ENCODE measurements around the gene WWOX. TPM values are rescaled to one million over a fixed set of nuclear protein-coding genes. Genes with fewer than 3 reads are reported as not detected.

WWOX gene
- total RNA-seq, 1 experiment from 2014 or later = 35.6 TPM

- ChIA-PET POLR2A (ENCODE audit: unreplicated experiment) (no interaction called here), CTCF (no interaction called here)
- DNase-seq = no peak
- Histone ChIP-seq H3F3A (ENCODE audit: insufficient read depth, low read depth) (no peaks in the 10 kb centered on the region), H2AFZ (no peak overlapping the region), H3K27me3 (ENCODE audit: insufficient read depth, low read depth) (no peaks in the 10 kb centered on the region), H3K4me2 (no peak overlapping the region), H3K4me3 (no peak overlapping the region), H3K79me2 (ENCODE audit: low read depth) (no peaks in the 10 kb centered on the region), H3K9me2 (ENCODE audit: insufficient read depth) (no peaks in the 10 kb centered on the region), H3K27ac (no peak overlapping the region), H3K9me3 (ENCODE audit: insufficient read depth, low read depth) (no peaks in the 10 kb centered on the region), H3K4me1 (replicated peaks; ENCODE audit: insufficient read depth) (no peaks in the 10 kb centered on the region), H4K20me1 (ENCODE audit: insufficient read depth) (no peaks in the 10 kb centered on the region), H3K36me3 (ENCODE audit: low read depth) (no peaks in the 10 kb centered on the region)
- TF ChIP-seq EZH2 (IDR thresholded peaks at IDR 0.05; ENCODE audit: low read depth) = no peak
- TF ChIP-seq, protein P1, sequence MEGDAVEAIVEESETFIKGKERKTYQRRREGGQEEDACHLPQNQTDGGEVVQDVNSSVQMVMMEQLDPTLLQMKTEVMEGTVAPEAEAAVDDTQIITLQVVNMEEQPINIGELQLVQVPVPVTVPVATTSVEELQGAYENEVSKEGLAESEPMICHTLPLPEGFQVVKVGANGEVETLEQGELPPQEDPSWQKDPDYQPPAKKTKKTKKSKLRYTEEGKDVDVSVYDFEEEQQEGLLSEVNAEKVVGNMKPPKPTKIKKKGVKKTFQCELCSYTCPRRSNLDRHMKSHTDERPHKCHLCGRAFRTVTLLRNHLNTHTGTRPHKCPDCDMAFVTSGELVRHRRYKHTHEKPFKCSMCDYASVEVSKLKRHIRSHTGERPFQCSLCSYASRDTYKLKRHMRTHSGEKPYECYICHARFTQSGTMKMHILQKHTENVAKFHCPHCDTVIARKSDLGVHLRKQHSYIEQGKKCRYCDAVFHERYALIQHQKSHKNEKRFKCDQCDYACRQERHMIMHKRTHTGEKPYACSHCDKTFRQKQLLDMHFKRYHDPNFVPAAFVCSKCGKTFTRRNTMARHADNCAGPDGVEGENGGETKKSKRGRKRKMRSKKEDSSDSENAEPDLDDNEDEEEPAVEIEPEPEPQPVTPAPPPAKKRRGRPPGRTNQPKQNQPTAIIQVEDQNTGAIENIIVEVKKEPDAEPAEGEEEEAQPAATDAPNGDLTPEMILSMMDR (conservative IDR thresholded peaks at IDR 0.05) = no peak
- intact Hi-C loops (cut with micrococcal nuclease; ENCODE audit: unreplicated experiment) = no loop called here
- no TSS peak for BruUV-seq (replicated peaks)
Observed at GRCh38 chr16:78274771-78275170, 175.3 kb downstream of the WWOX start.

DNA sequence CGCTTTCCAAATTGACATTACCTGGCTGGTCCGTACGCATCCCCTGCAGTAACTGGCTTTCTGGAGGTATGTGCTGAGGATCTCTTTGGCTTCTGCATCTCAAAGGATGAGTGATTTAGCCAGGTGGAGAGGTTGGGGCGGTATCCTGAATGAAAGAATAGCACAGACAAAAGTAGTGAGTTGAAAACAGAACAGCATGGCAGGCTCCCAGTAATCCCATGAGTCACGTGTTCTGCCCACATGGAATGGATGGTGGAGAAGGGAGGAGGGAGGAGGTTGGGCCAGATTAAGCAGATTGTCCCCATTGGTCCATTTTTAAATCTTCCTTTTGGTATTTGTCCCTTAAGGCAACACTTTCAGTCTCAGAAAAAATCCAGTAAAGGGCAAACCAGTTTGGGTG lies 176.0 kb downstream of the WWOX start:
- ChIA-PET CTCF (no interaction called here), POLR2A (ENCODE audit: unreplicated experiment) (no interaction called here)
- Histone ChIP-seq H3K36me3 (ENCODE audit: low read depth) (no peaks in the 10 kb centered on the region), H2AFZ (no peak overlapping the region), H3K27ac (no peak overlapping the region), H3F3A (ENCODE audit: insufficient read depth, low read depth) (no peaks in the 10 kb centered on the region), H3K4me3 (no peak overlapping the region), H3K27me3 (ENCODE audit: insufficient read depth, low read depth) (no peaks in the 10 kb centered on the region), H3K4me1 (replicated peaks; ENCODE audit: insufficient read depth) (no peaks in the 10 kb centered on the region), H3K4me2 (no peak overlapping the region), H3K79me2 (ENCODE audit: low read depth) (no peaks in the 10 kb centered on the region), H3K9me3 (ENCODE audit: insufficient read depth, low read depth) (no peaks in the 10 kb centered on the region), H4K20me1 (ENCODE audit: insufficient read depth) (no peaks in the 10 kb centered on the region), H3K9me2 (ENCODE audit: insufficient read depth) (no peaks in the 10 kb centered on the region)
- TF ChIP-seq, protein P1 (conservative IDR thresholded peaks at IDR 0.05) = no peak
- no peak for TF ChIP-seq EZH2 (IDR thresholded peaks at IDR 0.05; ENCODE audit: low read depth)
- intact Hi-C loops (cut with micrococcal nuclease; ENCODE audit: unreplicated experiment) = no loop called here
- BruUV-seq (replicated peaks) = no TSS peak
- DNase-seq = no peak

- Histone ChIP-seq H3K79me2 (ENCODE audit: low read depth) (no peaks in the 10 kb centered on the region), H4K20me1 (ENCODE audit: insufficient read depth) (no peaks in the 10 kb centered on the region), H3K4me2 (no peak overlapping the region), H3K4me1 (replicated peaks; ENCODE audit: insufficient read depth) (no peaks in the 10 kb centered on the region), H3K27ac (no peak overlapping the region), H3K36me3 (ENCODE audit: low read depth) (no peaks in the 10 kb centered on the region), H3K9me2 (ENCODE audit: insufficient read depth) (no peaks in the 10 kb centered on the region), H3K9me3 (ENCODE audit: insufficient read depth, low read depth) (no peaks in the 10 kb centered on the region), H3K27me3 (ENCODE audit: insufficient read depth, low read depth) (no peaks in the 10 kb centered on the region), H3K4me3 (no peak overlapping the region), H2AFZ (no peak overlapping the region), H3F3A (ENCODE audit: insufficient read depth, low read depth) (no peaks in the 10 kb centered on the region)
- BruUV-seq (replicated peaks) = no TSS peak
- ChIA-PET CTCF (no interaction called here), POLR2A (ENCODE audit: unreplicated experiment) (no interaction called here)
- TF ChIP-seq, protein P1 (conservative IDR thresholded peaks at IDR 0.05) = no peak
- no peak for TF ChIP-seq EZH2 (IDR thresholded peaks at IDR 0.05; ENCODE audit: low read depth)
- intact Hi-C loops (cut with micrococcal nuclease; ENCODE audit: unreplicated experiment) = no loop called here
- DNase-seq = no peak
Observed at GRCh38 chr16:78277321-78278055, 178.0 kb downstream of the WWOX start.

Measured in PC-9 (cell line).